Stomach (tissue), 9 donors: ENCODE measurements around the gene DENR. TPM values are rescaled to one million over a fixed set of nuclear protein-coding genes. Genes with fewer than 3 reads are reported as not detected.
"Not testable (repeated sequence)": the region's sequence is repeated elsewhere in the genome, so short reads cannot be mapped to it uniquely, and the experiment has no call there.

Experiments used
- DNase-seq, 2 donors: peaks; one replicate each; pipeline versions ENCODE4 v3.0.0 to v3.0.0-alpha.2; 2013 to 2019
- H3K27ac ChIP-seq, 5 donors: fragments of 200-600 bp in 4 of 5; sonication (generic) in 4 of 5; one replicate each; pipeline ENCODE4 v1.5.1; 2013 to 2019; ENCODE audit warnings: mild to moderate bottlenecking in 1 of 5, moderate library complexity in 1 of 5
- H3K27me3 ChIP-seq, 3 donors: fragments of 200-600 bp; sonication (generic); one replicate each; pipeline ENCODE4 v1.5.1; 2017 to 2019; ENCODE audit warnings: mixed run types in 1 of 3
- H3K36me3 ChIP-seq, 4 donors: fragments of 200-600 bp; sonication (generic); 1 replicate in 3 of 4; 2 replicates in 1 of 4; pipeline ENCODE4 v1.5.1; 2016 to 2019
- H3K4me1 ChIP-seq, 4 donors: fragments of 200-600 bp; sonication (generic); one replicate each; pipeline ENCODE4 v1.5.1; 2016 to 2019
- H3K4me3 ChIP-seq, 4 donors: fragments of 200-600 bp; sonication (generic) in 3 of 4; one replicate each; pipeline ENCODE4 v1.5.1; 2016 to 2019; ENCODE audit warnings: mild to moderate bottlenecking in 1 of 4
- H3K9me3 ChIP-seq, 4 donors: fragments of 200-600 bp; sonication (generic); one replicate each; pipeline ENCODE4 v1.5.1; 2016 to 2019
- CTCF ChIP-seq, 7 experiments: fragments of 450-650 bp in 4 of 7; fragments of 200-600 bp in 3 of 7; sonication (generic) in 3 of 7; IDR thresholded peaks; one replicate each; pipeline ENCODE4 v1.5.1; 2016 to 2019; ENCODE audit warnings: antibody characterized with exemption in 7 of 7, control low read depth in 2 of 7, mild to moderate bottlenecking in 1 of 7
- EP300 ChIP-seq: sonication (generic); formaldehyde crosslinking; IDR thresholded peaks from one replicate; pipeline ENCODE4 v1.6.1; 2017; ENCODE audit warnings: antibody characterized with exemption
- POLR2A ChIP-seq, 4 donors: fragments of 450-650 bp; IDR thresholded peaks; one replicate each; pipeline ENCODE4 v1.6.1; 2016; ENCODE audit warnings: antibody characterized with exemption in 4 of 4, control low read depth in 2 of 4, mild to moderate bottlenecking in 1 of 4, moderate library complexity in 1 of 4
- POLR2AphosphoS5 ChIP-seq, 3 donors: sonication (generic); formaldehyde crosslinking; IDR thresholded peaks; one replicate each; pipeline ENCODE4 v1.6.1; 2016; ENCODE audit warnings: antibody characterized with exemption in 3 of 3
- WGBS, 5 donors: extraction: QIAGEN DNeasy Blood & Tissue Kit in 3 of 5; methylation state at CpG; one replicate each; pipeline versions ENCODE4 v1.1.5 to v1.1.7; 2013 to 2018; 5-methylcytosine and 5-hydroxymethylcytosine counted together
- intact Hi-C: fragments of 100-400 bp; cut with DNase I; formaldehyde crosslinking; loops from one replicate; pipeline ENCODE4 v1.15.1; 2023; ENCODE audit warnings: low total_unique reads
- polyA plus RNA-seq, 3 donors: library from polyadenylated mRNA; stranded (reverse); fragments of 200-250 nt; gene quantifications; one replicate each; pipeline ENCODE4 v1.2.3, GENCODE V29; 2013
- total RNA-seq, 5 donors: library from RNA; depleted of rRNA; stranded (reverse); fragments of >200 nt; gene quantifications; one replicate each; pipeline versions ENCODE4 v1.1.0 to v1.2.3, GENCODE V29; 2014 to 2016
- donor health status: healthy with polysubstance abuse.
- donor health status: Bipolar disorder and iron deficiency.
- donor health status: healthy.

Gene DENR
- total and polyA plus RNA-seq, 8 donors, result 4.1 to 36.0 (median 22.5) TPM

DNA sequence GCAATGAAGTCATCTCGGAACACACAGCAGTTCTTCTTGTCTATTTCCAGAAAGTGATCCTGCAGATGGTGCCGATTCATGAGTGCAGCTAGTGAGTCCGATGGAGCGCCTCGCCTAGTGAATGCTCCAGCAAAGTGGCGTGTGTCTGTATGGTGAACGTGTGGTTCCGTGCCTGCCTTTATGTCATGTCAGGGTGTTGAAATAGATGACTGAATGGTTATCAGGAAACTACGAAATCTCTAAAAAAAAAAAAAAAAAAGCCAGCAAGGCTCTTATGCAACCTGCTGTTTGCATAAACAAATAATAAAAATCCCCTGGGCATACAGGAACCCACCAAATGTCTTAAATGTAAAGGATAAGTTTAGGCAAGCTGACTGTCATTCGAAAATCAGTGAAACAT lies 36.0 kb upstream of the DENR start, which contains the start of gene HCAR3:
Gene HCAR3 (minus strand): TSS at position 154 of the 400 bp plus-strand sequence. CDS start 74 bp downstream, at position 80.
- H3K27me3 ChIP-seq, H3K4me1 ChIP-seq, H3K27ac ChIP-seq, H3K9me3 ChIP-seq, H3K36me3 ChIP-seq, intact Hi-C loops, DNase-seq, H3K4me3 ChIP-seq: not testable (repeated sequence)
- 75 to 86% (median 84%) methylated on average over 10 of the region's 10 CpGs for WGBS, 5 donors

GRCh38 chr12:122721057-122721545 lies 31.5 kb upstream of the DENR start:
- intact Hi-C loops, result no loop called here
- no peaks in the 10 kb centered on the region for H3K27me3 ChIP-seq
- no peaks in the 10 kb centered on the region for H3K9me3 ChIP-seq
- no peak for TF ChIP-seq CTCF (IDR thresholded peaks at IDR 0.05)
- TF ChIP-seq EP300, result no peak
- WGBS, 5 donors, result 66 to 81% (median 77%) methylated on average over 11 of the region's 11 CpGs
- H3K36me3 ChIP-seq, result no peaks in the 10 kb centered on the region
- H3K4me3 ChIP-seq, result no peak overlapping the region
- peaks cover 0 to 18% (median 8%) of the 10 kb centered on the region in 4 donors for H3K4me1 ChIP-seq
- peak overlapping the region in 1 of 5 donors; percentile 33 for H3K27ac ChIP-seq
- no peak for DNase-seq

DNA sequence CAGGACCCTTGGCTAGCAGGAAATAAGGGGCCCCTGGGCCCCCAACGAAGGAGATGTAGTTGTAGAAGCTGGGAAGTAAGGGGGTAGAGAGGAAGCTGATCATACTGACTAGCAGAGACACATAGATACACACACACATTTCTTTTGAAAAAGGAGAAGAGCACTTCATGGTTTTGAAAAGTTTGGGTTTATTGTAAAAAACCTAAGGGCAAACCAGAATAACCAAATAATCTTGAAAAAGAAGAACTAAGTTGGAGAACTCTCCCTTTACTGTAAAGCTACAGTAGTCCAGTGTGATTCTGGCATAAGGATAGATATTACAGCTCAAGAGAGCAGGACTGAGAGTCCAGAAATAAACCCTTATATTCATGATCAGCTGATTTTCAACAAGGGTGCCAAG lies 30.2 kb upstream of the DENR start:
- Histone ChIP-seq H3K27ac (no peak overlapping the region), H3K36me3 (no peaks in the 10 kb centered on the region), H3K9me3 (no peaks in the 10 kb centered on the region), H3K27me3 (no peaks in the 10 kb centered on the region), H3K4me3 (no peak overlapping the region), H3K4me1 (peaks cover 0 to 22% (median 13%) of the 10 kb centered on the region in 4 donors)
- intact Hi-C loops, result no loop called here
- TF ChIP-seq POLR2A (IDR thresholded peaks at IDR 0.05), result no peak
- TF ChIP-seq CTCF (IDR thresholded peaks at IDR 0.05), result no peak
- no peak for TF ChIP-seq EP300
- TF ChIP-seq POLR2AphosphoS5 (IDR thresholded peaks at IDR 0.05), result no peak
- WGBS, 5 donors, result 48 to 73% (median 70%) methylated on average over 1 of the region's 1 CpG
- no peak for DNase-seq

- Histone ChIP-seq H3K9me3 (no peaks in the 10 kb centered on the region), H3K27me3 (no peaks in the 10 kb centered on the region), H3K4me1 (peaks cover 0 to 25% (median 13%) of the 10 kb centered on the region in 4 donors), H3K36me3 (no peaks in the 10 kb centered on the region), H3K27ac (no peak overlapping the region), H3K4me3 (no peak overlapping the region)
- no peak for DNase-seq
- no peak for TF ChIP-seq EP300
- 88 to 95% (median 93%) methylated on average over 12 of the region's 12 CpGs for WGBS, 5 donors
- intact Hi-C loops, result no loop called here
Measured at GRCh38 chr12:122724641-122725243, 27.9 kb upstream of the DENR start.

DNA sequence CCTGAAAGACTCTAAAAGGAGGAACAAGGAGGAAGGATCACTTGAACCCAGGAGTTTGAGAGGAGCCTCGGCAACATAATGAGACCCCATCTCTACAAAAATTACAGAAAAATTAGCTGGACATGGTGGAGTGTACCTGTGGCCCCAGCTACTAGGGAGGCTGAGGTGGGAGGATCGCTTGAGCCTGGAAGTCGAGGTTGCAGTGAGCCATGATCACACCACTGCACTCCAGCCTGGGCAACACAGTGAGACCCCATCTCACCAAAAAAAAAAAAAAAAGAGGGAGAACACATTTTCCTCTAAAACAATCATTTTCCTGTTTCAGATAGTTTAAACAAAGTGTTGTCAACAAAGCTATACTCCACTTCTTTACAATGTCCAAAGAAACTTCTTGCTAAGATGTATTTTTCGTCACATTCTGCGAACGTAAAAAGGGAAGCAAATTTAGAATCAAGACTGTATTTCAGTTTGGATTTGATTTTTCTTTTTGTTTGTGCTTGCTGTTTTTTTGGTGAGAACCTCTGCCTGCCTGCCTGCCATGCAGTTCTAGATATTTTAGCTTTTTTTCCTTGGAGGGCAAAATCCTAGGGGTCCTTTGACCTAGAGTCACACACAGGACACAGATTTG lies 27.1 kb upstream of the DENR start:
- intact Hi-C loops, result no loop called here
- WGBS, 5 donors, result 69 to 78% (median 76%) methylated on average over 6 of the region's 6 CpGs
- peak overlapping the region in 1 of 4 donors; percentile 13 for H3K4me3 ChIP-seq
- H3K4me1 ChIP-seq, result peaks cover 0 to 25% (median 16%) of the 10 kb centered on the region in 4 donors
- TF ChIP-seq CTCF (IDR thresholded peaks at IDR 0.05), result no peak
- no peak for TF ChIP-seq POLR2A (IDR thresholded peaks at IDR 0.05)
- no peak for TF ChIP-seq POLR2AphosphoS5 (IDR thresholded peaks at IDR 0.05)
- no peak for TF ChIP-seq EP300
- H3K36me3 ChIP-seq, result no peaks in the 10 kb centered on the region
- H3K27me3 ChIP-seq, result peaks cover 0 to 5% (median 0%) of the 10 kb centered on the region in 3 donors
- no peak for DNase-seq
- H3K27ac ChIP-seq, result peak overlapping the region in 4 of 5 donors; percentile 18 to 68 (median 49)
- no peaks in the 10 kb centered on the region for H3K9me3 ChIP-seq
